Stimulated activated CD8-positive, alpha-beta memory T cell treated with anti-CD3 and anti-CD28 coated beads, Interleukin-4, amount 100 ng/mL, for 48 hours (primary cell): ENCODE results near the gene SSX5.
"Not testable (repeated sequence)": the region's sequence is repeated elsewhere in the genome, so short reads cannot be mapped to it uniquely, and the experiment has no call there.

Experiments
- DNase-seq: peaks from one replicate; pipeline ENCODE4 v3.0.0-alpha.2; 2020

Gene SSX5, protein sequence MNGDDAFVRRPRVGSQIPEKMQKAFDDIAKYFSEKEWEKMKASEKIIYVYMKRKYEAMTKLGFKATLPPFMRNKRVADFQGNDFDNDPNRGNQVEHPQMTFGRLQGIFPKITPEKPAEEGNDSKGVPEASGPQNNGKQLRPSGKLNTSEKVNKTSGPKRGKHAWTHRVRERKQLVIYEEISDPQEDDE

GRCh38 chrX:48196745-48197201, at the start of gene SSX5:
SSX5 (minus strand) TSS chrX:48196795; CDS start chrX:48195358, 1,437 bp downstream.
- no peak for DNase-seq

- not testable (repeated sequence) for DNase-seq
Observed at GRCh38 chrX:48224196-48224595, 27.6 kb upstream of the SSX5 start.

- not testable (repeated sequence) for DNase-seq
Observed at GRCh38 chrX:48214341-48214740, 17.7 kb upstream of the SSX5 start.

- not testable (repeated sequence) for DNase-seq
Observed at GRCh38 chrX:48190024-48190423, 6.6 kb downstream of the SSX5 start.

DNA sequence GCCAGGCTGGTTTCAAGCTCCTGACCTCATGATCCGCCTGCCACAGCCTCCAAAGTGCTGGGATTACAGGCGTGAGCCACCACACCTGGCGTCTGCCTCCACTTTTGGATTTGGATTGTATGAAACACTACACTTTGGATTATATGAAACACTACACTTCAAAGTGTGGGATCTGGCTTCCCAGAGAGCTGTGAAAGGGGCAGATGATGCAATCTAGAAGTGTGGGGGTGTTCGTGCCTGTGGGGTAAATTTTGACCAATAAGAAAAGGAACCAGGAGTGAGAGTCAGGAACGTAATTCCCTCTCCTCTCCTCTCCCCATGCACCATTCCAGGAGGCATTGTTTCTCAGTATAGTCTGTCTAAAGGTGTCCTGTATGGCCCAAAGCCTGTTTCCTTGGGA, 14.7 kb downstream of the SSX5 start:
- not testable (repeated sequence) for DNase-seq

DNA sequence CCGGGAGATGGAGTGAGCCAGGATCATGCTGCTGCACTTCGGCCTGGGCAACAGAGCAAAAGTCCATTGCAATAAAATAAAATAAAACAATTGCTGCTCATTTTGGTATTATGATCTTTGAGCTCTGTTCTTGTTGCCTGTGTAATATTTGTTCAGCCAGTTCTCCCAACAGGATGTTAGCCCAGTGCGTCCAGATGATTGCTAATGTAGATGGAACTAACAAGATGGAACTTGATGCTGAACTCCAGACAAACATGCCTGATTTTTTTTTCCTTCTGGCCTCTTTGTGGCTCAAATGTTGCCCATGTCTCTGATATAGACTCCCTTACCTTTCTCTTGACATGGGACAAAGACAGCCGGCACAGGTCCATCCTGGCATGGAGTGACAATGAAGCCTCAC, 15.8 kb downstream of the SSX5 start:
- DNase-seq = no peak

- no peak for DNase-seq
Observed at GRCh38 chrX:48179691-48180090, 16.9 kb downstream of the SSX5 start.

DNA sequence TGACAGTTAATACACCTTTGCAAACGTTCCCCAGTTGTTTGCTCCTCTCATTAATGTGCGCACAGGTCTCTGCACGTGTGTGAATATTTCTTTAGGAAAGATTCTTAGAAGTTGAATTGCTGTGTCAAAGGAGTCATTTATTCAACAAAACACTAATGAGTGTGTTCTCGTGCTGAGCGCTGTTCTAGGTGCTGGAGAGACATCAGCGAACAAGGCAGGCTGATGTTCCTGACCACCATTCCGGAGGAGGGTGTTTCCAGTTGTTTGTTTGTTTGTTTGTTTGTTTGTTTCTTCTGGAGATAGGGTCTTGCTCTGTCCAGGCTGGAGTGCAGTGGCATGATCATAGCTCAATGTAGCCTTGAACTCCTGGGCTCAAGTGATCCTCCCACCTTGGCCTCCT, 30.3 kb downstream of the SSX5 start:
- not testable (repeated sequence) for DNase-seq

GRCh38 chrX:48165241-48165640, 31.4 kb downstream of the SSX5 start:
- DNase-seq = no peak

- no peak for DNase-seq
Observed at GRCh38 chrX:48156014-48156413, 40.6 kb downstream of the SSX5 start.

DNA sequence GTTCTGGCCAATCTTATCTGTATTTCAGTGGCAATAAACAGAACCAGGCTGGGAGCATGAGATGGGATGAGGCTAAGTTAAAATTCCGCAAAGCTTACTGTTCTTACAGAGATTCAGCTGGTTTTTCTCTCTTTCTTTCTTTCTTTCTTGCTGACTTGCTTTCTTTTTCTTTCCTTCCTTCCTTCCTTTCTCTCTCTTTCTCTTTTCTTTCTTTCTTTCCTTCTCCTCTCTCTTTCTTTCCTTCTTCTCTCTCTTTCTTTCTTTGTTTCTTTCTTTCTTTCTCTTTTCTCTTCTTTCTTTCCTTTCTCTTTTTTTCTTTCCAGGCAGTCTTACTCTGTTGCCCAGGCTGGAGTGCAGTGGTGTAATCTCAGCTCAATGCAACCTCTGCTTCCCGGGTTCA, 41.8 kb downstream of the SSX5 start:
- no peak for DNase-seq

GRCh38 chrX:48153769-48154168, 42.8 kb downstream of the SSX5 start:
- DNase-seq = no peak

DNA sequence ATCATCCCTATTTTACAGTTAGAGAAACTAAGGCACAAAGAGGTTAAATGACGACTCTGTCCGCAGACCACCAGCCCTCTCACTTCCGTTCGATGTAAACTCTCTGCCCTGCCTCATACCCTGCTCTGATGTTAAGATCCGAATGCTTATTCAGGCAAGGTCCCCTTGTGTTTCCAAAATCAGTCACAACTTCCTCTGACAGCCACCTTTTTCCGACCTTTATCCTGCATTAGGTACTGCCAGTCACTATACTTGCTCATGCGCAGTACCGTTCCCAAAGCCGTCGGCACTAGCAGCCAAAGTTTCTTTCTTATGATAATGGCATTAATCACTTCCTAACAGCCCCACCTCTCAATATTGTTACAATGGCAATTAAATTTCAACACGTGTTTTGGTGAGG, 53.9 kb downstream of the SSX5 start:
- DNase-seq = peak; percentile 24

GRCh38 chrX:48141810-48142508, 54.6 kb downstream of the SSX5 start:
- DNase-seq = not testable (repeated sequence)

DNA sequence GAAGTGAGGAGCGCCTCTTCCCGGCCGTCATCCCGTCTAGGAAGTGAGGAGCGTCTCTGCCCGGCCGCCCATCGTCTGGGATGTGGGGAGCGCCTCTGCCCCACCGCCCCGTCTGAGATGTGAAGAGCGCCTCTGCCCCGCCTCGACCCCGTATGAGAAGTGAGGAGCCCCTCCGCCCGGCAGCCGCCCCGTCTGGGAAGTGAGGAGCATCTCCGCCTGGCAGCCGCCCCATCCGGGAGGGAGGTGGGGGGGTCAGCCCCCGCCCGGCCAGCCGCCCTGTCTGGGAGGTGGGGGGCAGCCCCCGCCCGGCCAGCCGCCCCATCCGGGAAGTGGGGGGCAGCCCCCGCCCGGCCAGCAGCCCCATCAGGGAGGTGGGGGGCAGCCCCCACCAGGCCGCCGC, 57.5 kb downstream of the SSX5 start:
- DNase-seq = not testable (repeated sequence)
